GM21619 (cell line): ENCODE measurements around the gene ETV7.

ENCODE experiments used
- ATAC-seq: cut with Tn5 transposase; IDR thresholded peaks from one replicate; pipeline ENCODE4 v1.9.1; 2021; ENCODE audit not compliant: unreplicated experiment

ETV7 gene

DNA sequence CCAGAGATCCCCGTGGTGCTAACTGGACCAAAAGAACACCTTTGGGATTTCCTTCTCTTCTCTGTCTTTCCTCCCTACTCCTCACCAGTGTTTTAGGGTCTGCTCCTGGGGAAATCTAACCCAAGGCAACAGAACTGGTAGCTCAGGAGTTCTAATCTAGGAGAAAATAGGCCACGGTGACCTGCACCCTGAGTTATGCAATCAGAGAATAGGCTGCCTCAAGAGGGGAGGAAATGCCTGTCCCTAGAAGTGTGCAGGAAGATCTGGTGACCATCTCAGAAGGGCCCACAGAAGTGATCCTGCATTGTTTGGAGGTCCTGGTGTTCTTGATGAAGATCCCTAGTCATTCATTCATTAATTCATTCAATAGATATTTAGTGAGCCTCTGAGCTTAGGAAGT lies 3.4 kb downstream of the ETV7 start:
- no peak for ATAC-seq

DNA sequence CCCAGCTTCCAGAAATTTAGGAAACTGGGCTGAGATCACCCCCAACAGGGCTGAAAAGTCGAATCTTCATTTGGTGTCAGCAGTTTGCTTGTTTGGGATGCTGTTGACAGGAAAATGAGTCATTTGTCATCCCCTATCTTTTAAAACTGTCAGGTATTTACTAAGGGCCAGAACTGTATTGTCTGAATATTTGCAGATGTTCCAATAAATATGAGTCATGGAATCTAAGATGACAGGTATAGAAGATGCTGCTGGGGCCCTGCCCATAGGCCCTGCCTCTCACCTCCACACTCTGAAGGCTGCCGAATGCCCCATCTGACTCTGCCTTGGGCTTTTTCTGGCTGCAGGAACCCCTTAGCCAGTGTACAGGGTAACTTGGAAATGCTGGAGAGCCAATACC lies 3.9 kb downstream of the ETV7 start:
- no peak for ATAC-seq

DNA sequence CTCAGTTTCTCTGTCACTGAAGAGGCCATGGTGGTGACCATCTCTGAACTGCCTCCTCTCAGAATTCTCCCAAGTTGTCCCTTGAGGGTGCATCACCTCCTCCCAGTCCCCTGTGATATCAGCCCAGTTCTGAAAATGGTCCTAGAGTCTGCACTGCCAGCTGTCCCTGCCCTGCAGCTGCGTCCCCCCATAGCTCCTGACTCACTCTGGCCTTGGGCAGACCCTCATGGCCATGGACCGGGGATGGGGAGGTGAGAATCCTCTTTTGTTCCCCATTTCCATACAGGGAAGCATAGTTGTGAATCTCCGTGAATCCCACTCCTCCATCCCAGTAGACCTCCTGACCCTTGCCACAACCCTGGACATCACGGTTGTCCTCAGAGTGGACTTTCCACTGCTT lies 4.5 kb downstream of the ETV7 start:
- ATAC-seq, result no peak

DNA sequence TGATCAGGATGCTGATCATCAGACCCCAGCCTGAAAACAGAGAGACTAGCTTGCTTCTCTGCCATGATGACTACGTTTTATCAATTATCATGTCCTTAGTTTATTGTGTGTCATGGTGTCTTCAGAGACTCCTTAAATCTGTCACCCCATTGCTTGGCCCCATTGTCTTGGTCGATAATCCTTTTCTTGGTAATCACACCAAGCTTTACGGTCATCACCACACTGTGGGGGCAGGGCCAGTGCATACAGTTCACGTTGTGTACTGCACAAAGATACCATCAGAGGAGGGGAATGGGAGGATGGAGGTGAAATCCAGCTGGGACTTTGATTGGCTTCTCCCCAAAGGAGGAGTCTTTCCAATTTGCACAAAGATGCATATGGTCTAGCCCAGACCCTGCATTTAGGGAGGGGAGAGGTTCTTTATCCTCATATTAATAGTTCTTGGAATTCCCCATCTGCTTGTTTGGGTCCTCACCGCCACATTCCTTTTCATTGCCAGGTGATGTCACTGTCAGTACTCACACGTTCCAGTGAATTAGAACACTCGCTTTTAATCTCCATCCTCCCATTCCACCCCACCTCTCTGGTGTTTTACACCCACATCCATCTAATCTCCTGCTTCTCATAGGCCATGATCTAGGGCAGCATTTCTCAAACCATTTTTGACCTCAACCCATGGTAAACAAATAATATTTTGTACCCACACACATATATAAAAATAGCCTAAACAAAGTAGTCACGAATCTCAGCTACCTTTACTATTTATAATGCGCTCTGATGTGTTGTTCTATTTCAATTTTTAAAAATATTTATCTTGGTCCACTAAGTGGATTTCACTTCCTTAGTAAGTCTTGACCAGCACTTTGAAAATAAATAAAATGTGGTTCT lies 5.7 kb downstream of the ETV7 start:
- ATAC-seq, result no peak

DNA sequence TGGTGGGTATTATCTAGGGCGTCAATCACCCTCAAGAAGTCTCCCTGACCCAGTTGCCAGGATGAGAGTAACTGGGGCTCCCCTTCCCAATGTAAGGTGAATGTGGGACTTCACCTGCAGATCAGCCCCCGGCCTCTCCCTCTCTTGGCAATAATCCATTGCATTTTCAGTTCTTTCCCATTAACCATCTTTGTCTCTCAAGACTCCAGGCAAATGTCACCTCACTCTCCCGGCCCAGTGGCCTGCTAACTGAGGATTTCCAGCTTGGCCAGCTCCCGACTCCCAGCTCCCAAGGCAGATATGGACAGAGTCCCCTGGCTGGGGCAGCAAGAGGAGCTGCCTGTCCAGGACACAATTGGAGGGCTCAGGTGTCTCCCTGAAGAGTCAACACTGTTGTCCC lies 7.3 kb downstream of the ETV7 start:
- ATAC-seq, result no peak

DNA sequence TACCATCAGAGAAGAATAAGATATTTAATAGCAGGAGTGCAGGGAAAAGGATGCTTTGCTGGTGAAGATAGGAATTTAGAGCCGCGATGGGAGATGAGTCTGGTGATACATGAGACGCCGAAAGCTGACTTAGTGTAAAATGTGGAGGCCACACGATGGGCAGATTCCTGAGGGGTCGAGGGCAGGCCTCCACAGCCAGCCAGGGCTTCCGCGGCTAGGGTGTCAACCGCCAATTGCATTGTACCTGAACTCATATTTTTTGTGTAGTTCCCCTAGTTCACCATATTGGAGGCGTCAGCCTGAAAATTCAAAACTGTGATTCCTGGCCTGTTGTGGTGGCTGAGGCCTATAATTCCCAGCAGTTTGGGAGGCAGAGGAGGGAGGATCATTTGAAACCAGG lies 8.5 kb downstream of the ETV7 start:
- ATAC-seq, result no peak

DNA sequence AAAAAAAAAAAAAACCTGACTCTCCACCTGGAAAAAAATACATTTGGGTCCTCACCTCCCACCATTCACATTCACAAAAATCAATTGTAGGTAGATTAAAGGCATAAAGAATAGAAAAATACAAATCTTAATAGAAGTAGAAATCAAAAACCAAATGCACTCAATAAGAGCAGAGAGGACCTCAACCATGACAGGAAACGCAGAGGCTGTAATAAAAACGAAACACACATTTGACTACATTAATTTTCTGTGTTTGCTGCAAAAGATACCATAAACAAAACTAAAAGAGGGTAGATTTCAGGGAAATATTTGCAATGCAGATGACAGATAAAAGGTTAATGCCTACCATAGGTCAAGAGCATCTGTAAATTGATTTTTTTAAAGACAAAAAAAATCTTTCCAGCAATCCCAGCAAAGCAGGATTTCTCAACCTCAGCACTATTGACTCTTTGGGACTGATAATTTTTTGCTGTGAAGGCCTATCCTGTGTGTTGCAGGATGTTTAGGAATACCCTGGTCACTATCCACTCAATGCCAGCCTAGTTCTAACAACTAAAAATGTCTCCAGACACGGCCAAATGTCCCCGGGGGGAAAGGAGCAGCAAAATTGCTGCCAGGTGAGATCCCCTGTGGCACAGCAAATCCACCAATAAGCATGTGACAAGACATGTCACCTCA lies 9.1 kb downstream of the ETV7 start:
- no peak for ATAC-seq

DNA sequence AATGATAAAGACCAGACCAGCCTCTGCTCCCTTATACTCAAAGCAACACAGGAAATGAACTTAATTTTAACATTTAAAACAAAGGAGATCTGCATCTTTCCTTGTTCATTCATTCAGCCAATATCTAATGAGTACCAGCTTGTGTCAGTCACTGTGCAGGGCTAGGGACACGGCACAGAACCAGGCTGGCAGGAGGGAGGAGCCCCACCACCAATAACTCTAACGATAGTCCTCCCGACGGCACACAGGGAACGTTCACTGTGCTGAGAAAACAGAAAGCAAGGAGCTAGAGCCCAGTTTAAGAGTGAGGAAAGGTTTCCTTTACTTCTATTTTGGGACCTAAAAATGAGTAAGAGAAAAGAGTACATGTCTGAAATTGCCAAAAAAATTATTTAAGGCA lies 9.9 kb downstream of the ETV7 start:
- no peak for ATAC-seq

DNA sequence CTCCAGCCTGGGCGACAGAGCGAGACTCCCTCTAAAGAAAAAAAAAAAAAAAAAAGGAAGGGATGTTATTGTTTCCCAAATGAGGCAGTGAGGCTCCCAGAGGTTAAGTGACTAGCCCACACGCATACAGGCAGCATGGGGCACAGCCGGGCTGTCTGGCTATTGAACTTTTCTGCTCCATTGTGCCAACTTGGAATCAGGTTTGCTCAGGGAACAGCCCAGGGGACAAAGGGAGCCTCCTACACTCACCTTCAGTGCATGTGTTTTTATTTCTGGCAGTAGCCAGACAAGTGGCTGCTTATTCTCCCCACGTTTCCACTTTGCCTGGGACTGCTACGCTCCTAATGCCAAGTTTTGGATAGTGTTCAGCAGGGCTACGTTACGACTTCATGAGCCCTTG lies 10.7 kb downstream of the ETV7 start:
- ATAC-seq, result no peak

DNA sequence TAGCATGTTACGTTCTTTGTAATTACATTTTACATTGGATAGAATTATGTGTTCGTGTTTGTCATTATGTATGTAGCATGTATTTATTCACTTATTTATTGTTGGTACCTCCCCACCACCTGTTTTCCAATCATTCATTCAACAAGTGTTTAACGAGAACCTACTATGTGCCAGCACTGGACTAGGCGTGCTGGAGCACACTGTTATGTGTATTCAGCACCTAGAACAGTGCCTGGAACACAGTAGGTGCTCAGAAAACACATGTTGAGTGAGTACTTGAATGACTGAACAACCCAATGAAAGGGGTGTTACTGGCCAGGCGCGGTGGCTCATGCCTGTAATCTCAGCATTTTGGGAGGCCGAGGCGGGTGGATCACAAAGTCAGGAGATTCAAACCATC lies 11.3 kb downstream of the ETV7 start:
- ATAC-seq, result no peak

DNA sequence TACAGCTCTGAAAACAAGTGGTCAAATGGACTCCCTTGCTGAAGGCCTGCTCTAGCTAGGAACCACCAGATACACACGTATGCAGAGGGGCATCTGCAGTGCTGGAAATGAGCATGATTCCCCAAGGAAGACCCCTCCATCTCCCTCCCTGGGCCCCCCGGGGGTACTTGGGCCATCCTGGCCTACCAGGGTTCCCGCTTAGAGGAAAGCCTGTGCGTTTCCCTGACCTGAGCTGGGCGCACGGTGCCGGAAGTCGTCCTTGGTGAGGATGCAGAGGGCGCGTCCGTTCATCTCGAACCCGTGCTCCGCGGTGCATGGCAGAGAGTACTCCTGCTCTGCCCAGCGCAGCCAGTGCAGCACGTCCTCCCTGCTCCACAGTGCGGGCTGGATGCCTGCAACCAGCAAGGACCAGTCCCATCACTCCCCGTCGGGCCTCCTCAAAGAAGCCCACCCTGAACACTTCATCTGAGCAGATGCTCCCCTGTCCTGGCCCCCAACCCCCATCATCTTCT lies 11.8 kb downstream of the ETV7 start:
- ATAC-seq, result no peak

DNA sequence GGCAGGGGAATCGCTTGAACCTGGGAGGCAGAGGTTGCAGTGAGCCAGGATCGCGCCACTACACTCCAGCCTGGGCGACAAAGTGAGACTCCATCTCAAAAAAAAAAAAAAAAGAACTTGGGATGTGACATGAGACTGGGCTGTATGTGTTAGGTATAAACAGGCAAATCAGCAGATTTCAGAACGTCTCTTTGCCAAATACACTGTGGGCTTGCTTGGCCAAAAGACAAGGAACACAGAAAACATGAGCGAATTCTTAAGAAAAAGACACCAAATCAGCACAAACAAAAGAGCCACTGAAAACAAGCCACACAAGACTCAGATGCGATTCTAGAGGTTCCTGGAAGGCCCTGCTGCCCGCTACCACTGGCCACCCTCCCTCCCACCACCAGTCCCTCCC lies 12.5 kb downstream of the ETV7 start:
- ATAC-seq, result no peak

DNA sequence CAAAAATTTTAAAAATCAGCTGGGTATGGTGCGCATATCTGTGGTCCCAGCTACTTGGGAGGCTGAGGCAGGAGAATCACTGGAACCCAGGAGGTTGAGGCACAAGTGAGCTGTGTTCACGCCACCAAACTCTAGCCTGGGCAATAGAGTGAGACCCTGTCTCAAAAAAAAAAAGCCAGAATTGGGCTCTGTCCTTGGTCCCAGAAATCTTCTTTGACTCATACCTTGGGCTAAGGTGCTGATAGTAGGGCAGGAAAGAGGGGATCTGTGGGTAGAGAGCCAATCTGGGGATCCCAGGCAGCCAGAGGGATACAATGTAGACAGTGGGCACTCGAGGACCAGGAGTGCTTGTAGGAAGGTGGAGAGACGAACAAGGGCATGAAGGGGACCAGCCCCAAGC lies 13.3 kb downstream of the ETV7 start:
- ATAC-seq, result no peak

DNA sequence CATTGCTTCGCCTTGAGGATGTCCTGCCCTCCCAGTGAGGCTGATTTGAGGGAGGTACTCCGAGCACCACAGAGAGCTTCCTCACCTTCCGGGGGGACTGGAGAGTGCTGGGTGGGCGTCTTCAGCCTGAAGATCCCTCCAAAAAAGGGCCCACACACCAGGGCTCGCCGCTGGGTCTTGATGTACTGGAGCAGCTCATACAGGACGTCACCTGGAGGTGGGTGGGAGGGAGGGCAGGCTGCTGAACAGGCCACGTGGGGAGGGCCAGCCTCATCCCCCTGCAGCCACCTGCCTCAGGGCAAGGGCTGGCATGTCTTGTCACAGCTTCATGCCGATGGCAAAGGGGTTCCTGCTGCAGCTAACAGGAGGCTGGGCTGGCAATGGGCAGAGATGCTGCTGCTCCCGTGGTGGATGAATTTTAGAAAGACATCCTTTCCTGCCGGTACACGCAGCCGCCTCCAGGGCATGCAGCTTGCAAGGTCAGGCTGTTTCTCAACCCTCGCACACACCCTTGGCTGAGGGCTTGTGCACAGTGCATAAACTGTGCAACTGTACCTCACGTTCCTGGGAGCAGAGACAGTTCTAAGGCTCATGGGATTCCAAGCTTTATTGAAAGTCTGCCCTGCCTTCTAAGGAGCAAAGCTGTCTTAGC lies 14.0 kb downstream of the ETV7 start:
- no peak for ATAC-seq

DNA sequence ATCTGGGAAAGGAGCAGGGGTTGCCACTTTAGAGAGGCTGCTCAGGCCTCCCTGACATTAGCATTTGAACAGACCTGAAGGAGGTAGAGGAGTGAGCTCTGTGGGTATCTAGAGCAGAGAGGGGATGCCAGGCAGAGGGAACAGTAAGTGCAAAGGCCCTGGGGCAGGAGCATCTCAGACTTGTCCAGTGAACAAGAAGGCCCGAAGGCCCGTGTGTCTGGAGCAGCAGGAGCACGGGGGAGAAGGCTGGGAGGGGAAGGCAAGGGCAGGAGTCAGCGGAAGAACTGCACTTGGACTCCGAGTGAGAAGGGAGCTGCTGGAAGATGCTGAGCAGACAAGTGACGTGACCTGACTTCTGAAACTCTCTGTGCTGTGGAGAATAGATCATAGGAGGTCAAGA lies 15.4 kb downstream of the ETV7 start:
- ATAC-seq, result no peak

DNA sequence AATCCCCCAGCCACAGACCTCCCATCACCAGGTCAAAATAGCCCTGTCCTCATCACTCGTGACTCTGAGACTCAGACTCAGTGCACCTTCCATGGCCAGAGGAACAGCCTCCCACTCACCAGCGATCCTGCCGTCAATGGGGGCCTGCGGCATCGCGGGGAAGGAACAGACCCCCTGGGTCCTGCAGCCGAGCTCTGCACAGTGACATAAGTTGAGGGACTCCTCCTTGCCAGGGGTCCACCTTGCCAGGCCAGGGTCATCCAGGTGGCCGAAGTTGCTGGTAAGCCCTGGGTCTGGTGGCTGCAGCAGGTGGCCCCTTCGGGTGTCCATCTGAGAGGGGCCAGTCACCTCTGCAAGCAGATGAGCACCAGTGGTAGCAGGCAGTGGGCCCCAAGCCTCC lies 16.3 kb downstream of the ETV7 start:
- ATAC-seq, result no peak

DNA sequence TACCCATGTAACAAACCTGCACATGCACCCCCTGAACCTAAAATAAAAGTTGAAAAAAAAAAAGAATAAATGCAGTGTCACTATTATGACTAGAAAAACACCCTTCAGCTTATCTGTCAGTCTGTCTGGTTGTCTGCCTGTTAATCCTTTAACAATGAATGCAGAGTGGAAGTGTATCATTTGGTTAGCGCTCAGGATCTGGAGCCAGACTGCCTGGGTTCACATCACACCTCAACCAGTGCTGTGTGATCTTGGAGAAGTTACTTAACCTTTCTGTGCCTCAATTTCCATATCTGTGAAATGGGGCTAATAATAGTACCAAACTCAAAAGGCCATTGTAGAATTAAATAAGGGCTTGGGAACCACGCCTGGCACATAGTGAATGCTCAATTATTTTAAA lies 16.8 kb downstream of the ETV7 start:
- ATAC-seq, result no peak

DNA sequence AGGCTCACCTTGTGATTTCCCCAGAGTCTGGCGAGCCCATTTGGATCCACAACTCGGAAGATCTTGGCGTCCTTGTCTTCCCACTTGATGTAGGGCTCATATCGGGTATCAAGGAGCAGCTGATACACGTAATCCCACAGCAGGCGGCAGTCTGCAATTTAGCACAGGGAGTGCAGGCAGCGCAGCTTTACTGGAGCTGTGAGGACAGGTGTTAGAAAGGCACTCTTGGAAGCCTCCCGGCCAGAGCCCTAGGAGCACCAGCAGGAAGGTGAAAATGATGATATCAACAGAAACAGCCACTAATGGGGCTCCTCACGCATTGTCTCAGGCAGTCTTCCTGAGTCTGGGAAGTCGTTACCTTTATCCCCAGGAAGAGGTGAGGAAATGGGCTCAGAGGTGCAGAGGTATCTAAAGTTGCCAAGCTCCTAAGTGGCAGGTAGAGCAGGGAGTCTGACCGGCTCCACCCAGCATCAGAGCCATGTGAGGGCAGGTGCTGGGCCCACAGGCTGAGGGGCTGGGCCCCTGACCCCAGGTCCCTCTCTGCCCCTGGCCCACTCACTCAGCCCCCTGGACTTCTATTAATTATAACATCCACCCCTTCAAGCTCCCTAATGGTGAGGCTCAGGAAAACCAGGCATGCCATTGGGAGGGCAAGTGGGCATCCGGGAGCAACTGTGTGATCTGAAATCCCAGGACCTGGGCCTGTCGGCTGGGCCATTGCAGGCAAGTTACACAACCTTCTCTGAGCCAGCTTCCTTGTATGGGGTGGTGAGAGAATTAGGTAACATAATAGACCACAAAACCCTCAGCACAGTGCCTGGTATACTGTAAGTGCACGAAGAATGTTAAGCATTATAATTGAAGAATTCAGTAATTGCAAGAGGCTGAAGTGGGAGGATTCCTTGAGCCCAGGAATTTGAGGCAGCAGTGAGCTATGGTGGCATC lies 18.3 kb downstream of the ETV7 start:
- ATAC-seq, result no peak

DNA sequence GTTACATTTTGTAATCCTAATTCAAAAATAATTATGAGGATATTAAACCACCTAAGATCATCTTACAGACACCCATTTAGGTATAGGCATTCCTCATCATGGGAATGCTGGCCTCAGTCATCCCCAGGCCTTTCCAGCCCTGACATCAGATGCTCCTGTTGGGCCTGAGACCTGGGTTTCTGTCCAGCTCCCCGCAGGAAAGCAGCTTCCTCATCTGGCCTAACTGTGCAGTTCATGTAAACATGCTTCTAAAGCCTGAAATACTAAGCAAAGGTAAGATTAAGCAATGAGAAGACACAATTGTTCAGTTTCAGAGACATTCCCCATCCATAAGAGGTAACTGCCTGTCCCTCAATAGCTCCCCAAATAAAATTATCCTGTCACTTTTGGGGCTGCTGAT lies 19.0 kb downstream of the ETV7 start:
- ATAC-seq, result no peak

DNA sequence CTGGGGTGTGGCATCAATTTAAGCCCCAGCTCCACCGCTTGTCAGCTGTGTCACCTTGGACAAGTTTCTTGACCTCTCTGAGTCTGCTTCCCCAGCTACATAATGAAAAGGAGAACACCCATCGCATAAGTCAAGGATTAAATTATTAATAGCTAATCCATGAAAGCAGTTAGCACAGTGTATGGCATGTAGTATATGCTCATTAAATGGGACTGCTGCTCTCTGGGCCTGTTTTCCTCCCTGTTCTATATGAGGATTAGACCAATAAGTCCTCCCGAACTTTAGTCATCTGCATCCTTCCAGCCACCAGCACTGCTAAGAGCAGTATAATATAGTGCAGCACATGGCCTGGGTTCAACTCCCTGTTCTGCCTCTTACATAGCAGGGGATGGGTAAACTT lies 19.7 kb downstream of the ETV7 start:
- no peak for ATAC-seq
